ENCODE results near the gene SH3BGRL2. TPM values are rescaled to one million over a fixed set of nuclear protein-coding genes. Genes with fewer than 3 reads are reported as not detected.

Gene SH3BGRL2
- total and polyA plus RNA-seq, 9 donors: 6.3 to 9.5 (median 8.2) TPM

Other genes with a start within 250 kb of the SH3BGRL2 start
- 5.3 TPM for gene LCA5, start 93.9 kb upstream of the SH3BGRL2 start, total RNA-seq
- gene LCA5, start 93.9 kb upstream of the SH3BGRL2 start, polyA plus RNA-seq (ENCODE audit: insufficient read depth in 1 of 8, insufficient read length in 8 of 8, low replicate concordance in 1 of 8): 1 to 10 TPM; 2.9 to 5.9 (median 4.4) TPM

All from muscle of leg (tissue), 9 donors.